HCT116 (cell line): ENCODE results near the gene CBFA2T3.

Source experiments
- JUND ChIP-seq: IDR thresholded peaks from 2 replicates; pipeline ENCODE4 v1.6.1; 2012
- POLR2AphosphoS5 ChIP-seq: IDR thresholded peaks from 2 replicates; pipeline ENCODE4 v1.6.1; 2011; ENCODE audit warnings: mild to moderate bottlenecking, low read depth, low read length, moderate library complexity
- TF ChIP-seq, protein P1 (sequence below), 3 experiments: fragments of 200-600 bp in 1 of 3; sonication (generic) in 1 of 3; IDR thresholded peaks in 2 of 3; conservative IDR thresholded peaks in 1 of 3; 2 replicates each; pipeline ENCODE4 v1.5.1; 2012 to 2017; ENCODE audit warnings: low read depth in 2 of 3, low read length in 2 of 3, antibody characterized with exemption in 1 of 3, borderline replicate concordance in 1 of 3, control low read depth in 1 of 3, mild to moderate bottlenecking in 1 of 3, mixed read lengths in 1 of 3, mixed run types in 1 of 3, moderate library complexity in 1 of 3; ENCODE audit not compliant: insufficient read depth in 1 of 3
- TF ChIP-seq, protein P2 (sequence below): IDR thresholded peaks from 2 replicates; pipeline ENCODE4 v1.6.1; 2012

DNA sequence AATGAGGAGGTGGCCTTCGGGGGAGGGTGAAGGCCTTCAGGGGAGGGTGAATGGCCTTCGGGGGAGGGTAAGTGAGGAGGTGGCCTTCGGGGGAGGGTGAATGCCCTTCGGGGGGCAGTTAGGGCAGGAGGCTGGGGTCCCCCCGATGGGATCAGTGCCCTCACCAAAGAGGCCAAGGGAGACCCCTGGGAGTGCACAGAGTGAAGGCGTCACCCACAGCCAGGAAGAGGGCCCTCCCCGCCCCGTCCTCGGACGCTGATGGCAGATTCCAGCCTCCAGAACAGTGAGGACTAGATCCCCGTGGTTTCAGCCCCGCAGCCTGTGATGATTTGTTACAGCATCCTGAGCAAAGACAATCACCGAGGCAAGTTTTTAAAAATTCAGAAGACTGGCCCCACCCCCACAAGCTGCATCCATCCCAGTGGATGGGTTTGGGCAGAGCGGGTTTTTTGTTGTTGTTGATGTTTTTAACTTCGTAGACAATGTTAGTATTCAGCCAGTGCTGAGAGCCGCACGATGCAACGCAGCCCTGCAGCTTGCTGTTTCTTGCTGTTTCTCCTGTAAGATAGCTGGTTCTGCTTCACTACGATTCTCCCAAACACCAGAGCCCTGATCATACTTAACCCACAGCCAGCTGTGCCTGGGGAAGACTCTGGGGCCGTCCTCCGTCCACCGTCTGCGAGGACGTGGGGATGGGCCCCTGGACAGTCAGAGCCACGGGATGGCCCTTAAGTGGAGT, 40.7 kb upstream of the CBFA2T3 start:
- TF ChIP-seq, protein P1, sequence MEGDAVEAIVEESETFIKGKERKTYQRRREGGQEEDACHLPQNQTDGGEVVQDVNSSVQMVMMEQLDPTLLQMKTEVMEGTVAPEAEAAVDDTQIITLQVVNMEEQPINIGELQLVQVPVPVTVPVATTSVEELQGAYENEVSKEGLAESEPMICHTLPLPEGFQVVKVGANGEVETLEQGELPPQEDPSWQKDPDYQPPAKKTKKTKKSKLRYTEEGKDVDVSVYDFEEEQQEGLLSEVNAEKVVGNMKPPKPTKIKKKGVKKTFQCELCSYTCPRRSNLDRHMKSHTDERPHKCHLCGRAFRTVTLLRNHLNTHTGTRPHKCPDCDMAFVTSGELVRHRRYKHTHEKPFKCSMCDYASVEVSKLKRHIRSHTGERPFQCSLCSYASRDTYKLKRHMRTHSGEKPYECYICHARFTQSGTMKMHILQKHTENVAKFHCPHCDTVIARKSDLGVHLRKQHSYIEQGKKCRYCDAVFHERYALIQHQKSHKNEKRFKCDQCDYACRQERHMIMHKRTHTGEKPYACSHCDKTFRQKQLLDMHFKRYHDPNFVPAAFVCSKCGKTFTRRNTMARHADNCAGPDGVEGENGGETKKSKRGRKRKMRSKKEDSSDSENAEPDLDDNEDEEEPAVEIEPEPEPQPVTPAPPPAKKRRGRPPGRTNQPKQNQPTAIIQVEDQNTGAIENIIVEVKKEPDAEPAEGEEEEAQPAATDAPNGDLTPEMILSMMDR (IDR thresholded peaks at IDR 0.05 in 2 of 3, conservative IDR thresholded peaks at IDR 0.05 in 1 of 3; ENCODE audit: borderline replicate concordance in 1 of 3, insufficient read depth in 1 of 3, low read depth in 2 of 3, low read length in 2 of 3) = no peak
- no peak for TF ChIP-seq POLR2AphosphoS5
- TF ChIP-seq, protein P2, sequence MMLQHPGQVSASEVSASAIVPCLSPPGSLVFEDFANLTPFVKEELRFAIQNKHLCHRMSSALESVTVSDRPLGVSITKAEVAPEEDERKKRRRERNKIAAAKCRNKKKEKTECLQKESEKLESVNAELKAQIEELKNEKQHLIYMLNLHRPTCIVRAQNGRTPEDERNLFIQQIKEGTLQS = no peak
- no peak for TF ChIP-seq JUND
